ENCODE measurements around the gene OR6M1.

The OR6M1 gene, protein sequence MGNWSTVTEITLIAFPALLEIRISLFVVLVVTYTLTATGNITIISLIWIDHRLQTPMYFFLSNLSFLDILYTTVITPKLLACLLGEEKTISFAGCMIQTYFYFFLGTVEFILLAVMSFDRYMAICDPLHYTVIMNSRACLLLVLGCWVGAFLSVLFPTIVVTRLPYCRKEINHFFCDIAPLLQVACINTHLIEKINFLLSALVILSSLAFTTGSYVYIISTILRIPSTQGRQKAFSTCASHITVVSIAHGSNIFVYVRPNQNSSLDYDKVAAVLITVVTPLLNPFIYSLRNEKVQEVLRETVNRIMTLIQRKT

DNA sequence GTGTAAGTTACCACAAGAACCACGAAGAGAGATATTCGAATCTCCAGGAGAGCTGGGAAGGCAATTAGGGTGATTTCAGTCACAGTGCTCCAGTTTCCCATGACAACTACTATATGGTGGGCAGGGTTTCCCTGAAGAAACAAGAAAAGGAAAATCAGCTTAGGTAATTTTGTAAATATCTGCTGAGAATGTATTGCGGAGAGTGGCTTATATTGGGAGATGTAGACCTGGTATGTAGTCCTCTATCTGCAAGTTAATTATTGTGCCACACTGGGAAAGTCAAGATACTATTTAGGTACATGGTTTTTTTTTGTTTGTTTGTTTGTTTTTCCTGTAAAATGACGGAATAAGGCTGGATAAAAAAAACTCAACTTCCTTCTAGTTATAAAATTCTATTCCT lies at the start of gene OR6M1:
Gene OR6M1 (minus strand): TSS at position 101 of the 400 bp plus-strand sequence. CDS start 0 bp downstream, at position 101.
- DNase-seq, result no peak

DNA sequence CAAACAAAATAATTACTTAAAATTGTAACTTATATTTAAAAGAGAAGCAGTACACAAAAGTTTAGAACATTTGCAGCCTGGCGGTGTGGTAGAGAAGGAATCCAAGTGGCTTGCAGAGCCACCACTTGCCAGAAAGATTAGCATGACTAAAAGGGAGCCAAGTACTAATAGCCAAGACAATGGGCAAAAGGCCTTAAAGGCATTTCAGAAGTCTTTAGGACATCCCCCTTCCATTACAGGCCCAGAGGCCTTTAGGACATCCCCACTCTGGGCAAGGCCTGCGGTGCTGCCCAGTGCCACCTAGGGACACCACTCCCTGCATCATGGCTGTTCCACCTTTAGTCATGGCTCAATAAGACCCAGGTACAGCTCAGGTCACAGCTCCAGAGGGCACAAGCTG lies 46.9 kb upstream of the OR6M1 start:
- DNase-seq, result no peak

DNA sequence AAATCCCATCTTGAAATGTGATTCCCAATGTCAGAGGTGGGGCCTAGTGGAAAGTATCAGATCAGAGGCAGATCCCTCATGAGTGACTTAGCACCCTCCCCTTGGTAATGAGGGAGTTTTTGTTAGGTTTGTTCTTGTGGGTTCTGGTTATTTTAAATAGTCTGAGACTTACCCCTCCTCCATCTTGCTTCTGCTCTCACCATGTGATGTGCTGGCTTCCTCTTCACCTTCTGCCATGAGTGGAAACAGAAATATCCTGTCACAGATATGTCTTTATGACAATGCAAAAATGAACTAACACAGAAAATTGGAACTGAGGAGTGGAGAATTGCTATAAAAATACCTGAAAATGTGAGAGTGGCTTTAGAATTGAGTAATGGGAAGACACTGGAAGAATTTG lies 46.2 kb upstream of the OR6M1 start:
- no peak for DNase-seq

GRCh38 chr11:123851110-123851509 lies 45.0 kb upstream of the OR6M1 start:
- no peak for DNase-seq

DNA sequence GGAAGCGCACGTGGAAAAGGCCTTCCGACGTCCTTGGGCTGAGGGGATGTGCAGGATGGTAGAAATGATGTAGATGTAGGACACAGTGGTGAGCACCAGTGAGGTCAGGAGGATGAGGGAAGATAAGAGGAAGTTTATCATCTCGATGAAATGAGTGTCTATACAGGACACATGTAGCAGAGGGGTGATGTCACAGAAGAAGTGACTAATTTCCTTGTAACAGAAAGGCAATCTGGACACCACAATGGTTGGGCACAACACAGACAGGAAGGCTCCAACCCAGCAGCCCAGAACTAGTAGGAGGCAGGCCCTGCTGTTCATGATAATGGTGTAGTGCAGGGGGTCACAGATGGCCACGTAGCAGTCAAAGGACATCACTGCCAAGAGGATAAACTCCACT lies 35.0 kb upstream of the OR6M1 start:
- DNase-seq, result no peak

DNA sequence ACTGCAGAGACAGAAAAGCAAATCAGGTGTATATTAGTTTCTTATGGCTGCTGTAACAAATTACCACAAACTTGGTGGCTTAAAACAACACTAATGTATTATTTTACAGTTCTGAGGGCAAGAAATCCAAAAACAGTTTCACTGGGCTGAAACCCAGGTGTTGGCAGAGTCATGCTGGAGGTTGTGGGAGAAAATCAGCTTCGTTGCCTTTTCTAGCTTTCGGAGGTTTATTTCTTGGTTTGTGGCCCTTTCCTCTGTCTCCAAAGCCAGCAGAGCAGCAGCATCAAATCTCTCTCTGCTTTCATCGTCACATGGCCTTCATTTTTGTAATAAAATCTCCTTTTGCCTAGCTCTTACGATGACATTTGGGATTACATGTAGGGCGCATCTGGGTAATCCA lies 33.0 kb upstream of the OR6M1 start:
- DNase-seq, result no peak

DNA sequence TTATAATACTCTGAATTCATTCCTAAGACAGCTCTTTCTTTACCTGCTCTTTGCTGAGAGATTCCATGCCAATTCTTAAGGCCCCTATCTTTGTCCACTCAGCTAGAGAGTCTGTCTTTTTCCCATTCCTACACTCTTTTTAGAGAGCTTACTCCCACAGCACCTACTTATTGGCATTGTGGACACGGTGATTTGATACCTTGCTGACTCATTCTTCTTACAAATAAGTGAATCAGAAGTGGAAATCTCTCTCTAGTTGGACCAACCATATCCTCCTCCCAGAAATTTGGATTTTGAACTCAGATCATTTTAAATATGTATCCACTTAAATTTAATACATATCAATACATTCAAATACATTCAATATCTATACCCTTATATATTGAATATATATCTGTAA lies 32.5 kb upstream of the OR6M1 start:
- no peak for DNase-seq

DNA sequence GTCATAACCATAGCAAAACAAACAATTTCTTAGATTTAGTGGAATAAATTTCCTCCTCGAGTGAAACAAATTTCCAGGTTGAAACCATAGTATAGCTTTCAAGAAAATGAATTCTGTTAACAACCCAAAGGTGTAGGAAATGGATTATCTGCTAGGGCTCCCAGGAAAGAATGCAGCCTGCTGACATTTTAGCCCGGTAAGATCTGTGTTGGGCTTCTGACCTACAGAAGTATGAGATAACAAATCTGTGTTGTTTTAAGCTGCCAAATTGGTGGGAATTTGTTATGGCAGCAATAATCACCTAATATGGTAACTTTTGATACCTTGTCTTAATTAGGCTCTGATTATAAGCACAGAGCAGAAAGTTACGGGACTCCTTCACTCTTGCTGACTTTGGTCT lies 32.0 kb upstream of the OR6M1 start:
- no peak for DNase-seq

- DNase-seq, result no peak
Observed at GRCh38 chr11:123833095-123833494, 26.9 kb upstream of the OR6M1 start.

DNA sequence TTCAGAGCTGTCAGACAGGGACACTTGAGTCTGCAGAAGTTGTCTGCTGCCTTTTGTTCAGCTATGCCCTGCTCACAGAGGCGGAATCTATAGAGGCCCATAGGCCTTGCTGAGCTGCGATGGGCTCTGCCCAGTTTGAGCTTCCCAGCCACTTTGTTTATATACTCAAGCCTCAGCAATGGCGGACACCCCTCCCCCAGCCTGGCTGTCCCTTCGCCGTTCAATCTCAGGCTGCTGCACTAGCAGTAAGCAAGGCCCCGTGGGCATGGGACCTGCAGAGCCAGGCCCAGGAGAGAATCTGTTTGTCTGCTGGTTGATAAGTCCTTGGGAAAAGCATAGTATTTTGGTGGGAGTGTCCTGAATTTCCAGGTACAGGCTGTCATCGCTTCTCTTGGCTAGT lies 23.6 kb upstream of the OR6M1 start:
- no peak for DNase-seq

GRCh38 chr11:123822599-123822998 lies 16.4 kb upstream of the OR6M1 start:
- no peak for DNase-seq

DNA sequence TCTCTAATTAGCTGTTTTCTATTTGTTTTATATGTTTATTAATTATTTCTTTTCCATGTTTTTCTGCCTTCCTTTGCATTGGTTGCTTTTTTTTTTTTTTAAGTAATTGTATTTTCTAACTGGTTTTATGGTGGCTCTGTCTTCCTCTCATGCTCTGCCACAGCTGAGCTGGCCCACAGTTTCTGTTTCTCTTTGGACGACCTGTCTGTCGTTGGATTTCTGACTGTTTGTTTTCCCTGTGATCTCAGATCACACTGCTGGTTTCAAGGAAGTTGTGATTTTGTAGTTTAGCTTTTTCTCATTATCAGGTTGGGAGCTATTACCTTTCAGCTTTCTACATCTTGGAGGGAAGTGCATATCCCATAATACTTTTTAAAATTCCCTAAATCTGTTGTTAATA lies 15.9 kb upstream of the OR6M1 start:
- DNase-seq, result no peak

DNA sequence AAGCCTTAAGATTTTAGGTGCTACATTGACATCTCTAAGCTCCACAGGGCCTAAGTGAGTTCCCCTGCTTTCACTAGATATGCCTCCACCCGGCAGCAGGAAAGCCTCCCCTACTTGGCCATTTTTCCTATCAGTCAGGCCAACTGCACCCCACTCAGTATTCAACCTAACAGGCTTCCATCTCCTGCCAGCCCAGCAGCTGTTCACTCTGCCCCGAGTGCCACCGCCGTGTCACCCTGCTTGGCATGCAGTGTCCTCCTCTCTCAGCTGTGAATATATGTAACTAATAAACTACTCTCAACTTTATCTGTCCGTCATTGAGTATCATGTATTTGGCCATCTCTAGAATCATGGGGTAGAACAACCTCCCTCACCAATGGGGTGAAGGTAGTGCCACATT lies 9.0 kb upstream of the OR6M1 start:
- no peak for DNase-seq

GRCh38 chr11:123801765-123802164 lies 4.4 kb downstream of the OR6M1 start:
- DNase-seq, result no peak

GRCh38 chr11:123800036-123800435 lies 6.1 kb downstream of the OR6M1 start:
- no peak for DNase-seq

- no peak for DNase-seq
Observed at GRCh38 chr11:123799438-123799837, 6.7 kb downstream of the OR6M1 start.

- no peak for DNase-seq
Observed at GRCh38 chr11:123798513-123799252, 7.5 kb downstream of the OR6M1 start.

- DNase-seq, result no peak
Observed at GRCh38 chr11:123798079-123798478, 8.1 kb downstream of the OR6M1 start.

- DNase-seq, result no peak
Observed at GRCh38 chr11:123797541-123797940, 8.6 kb downstream of the OR6M1 start.

DNA sequence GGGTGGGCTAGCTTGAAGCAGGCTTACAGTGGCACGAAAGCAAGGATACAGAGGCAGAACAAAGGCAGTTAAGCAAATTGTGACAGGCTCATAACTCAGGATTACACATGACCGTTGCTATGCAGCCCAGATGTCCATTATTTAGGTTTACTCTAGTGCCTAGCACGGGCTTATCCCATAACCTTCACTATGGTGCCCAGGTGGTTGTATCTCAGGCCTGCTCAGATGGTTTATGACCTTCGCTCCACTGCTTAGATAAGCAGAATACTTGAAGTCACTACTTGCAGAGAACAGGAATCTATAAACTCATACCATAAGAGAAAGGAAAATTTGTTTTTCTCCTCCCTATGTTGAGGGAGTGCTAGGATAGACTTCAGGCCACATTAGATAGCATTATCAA lies 9.0 kb downstream of the OR6M1 start:
- no peak for DNase-seq

GRCh38 chr11:123796226-123796625 lies 9.9 kb downstream of the OR6M1 start:
- no peak for DNase-seq

- DNase-seq, result no peak
Observed at GRCh38 chr11:123783536-123783935, 22.6 kb downstream of the OR6M1 start.

DNA sequence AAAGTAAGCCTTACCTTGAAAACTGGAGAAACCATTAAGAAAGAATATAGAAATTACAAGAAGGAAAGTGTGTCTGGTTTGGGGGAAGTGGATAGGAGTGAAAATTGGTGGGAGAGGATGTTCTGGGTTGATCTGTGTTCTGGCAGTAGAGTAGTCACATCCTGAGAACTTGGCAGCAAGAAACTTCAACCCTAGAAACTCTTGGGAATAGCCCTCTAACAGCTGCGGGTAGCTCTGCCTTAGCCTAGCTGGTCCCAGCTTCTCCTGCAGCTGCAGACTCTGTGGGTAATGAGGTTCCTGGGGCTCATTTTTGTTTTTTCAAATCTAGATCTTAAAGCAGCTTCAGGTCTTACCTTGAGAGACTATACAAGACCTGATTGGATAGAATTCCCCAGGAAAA lies 27.6 kb downstream of the OR6M1 start:
- DNase-seq, result no peak

GRCh38 chr11:123775715-123776549 lies 30.2 kb downstream of the OR6M1 start:
- DNase-seq, result no peak
